ENCODE data around the gene DUS2. TPM values are rescaled to one million over a fixed set of nuclear protein-coding genes. Genes with fewer than 3 reads are reported as not detected.

The DUS2 gene
- total and polyA plus RNA-seq, 9 of the 15 experiments (the other 6 are each of a cell fraction or from before 2014, with no cell fraction given) = 5.8 to 22.5 (median 20.6) TPM

GRCh38 chr16:68070249-68070730 lies 47.2 kb downstream of the DUS2 start:
- TF ChIP-seq CSDE1 (IDR thresholded peaks at IDR 0.05) = no peak
- TF ChIP-seq ELF2 (CRISPR knock-in tag; IDR thresholded peaks at IDR 0.05) = no peak
- no peak for TF ChIP-seq PPARD (CRISPR knock-in tag; IDR thresholded peaks at IDR 0.05)
- TF ChIP-seq ETV6 (IDR thresholded peaks at IDR 0.05; ENCODE audit: borderline replicate concordance in 1 of 2, low read depth in 2 of 2, low read length in 1 of 2) = no peak
- TF ChIP-seq ETV6 (CRISPR knock-in tag; IDR thresholded peaks at IDR 0.05; ENCODE audit: borderline replicate concordance) = no peak
- TF ChIP-seq PHTF2 (CRISPR knock-in tag; IDR thresholded peaks at IDR 0.05) = no peak
- TF ChIP-seq MYBL2 (IDR thresholded peaks at IDR 0.05; ENCODE audit: low read depth) = no peak
- no peak for TF ChIP-seq MYBL2 (CRISPR knock-in tag; IDR thresholded peaks at IDR 0.05; ENCODE audit: borderline replicate concordance)
- no peak for TF ChIP-seq RCOR1 (IDR thresholded peaks at IDR 0.05; ENCODE audit: borderline replicate concordance in 1 of 2, low read depth in 2 of 2, low read length in 2 of 2)
- TF ChIP-seq FOSL1 (tag; conservative IDR thresholded peaks at IDR 0.05) = no peak
- no peak for TF ChIP-seq KDM4B (IDR thresholded peaks at IDR 0.05; ENCODE audit: borderline replicate concordance in 2 of 2, low read depth in 1 of 2)
- TF ChIP-seq ZNF175 (CRISPR knock-in tag; IDR thresholded peaks at IDR 0.05; ENCODE audit: low read depth) = no peak
- no peak for TF ChIP-seq HDAC2 (IDR thresholded peaks at IDR 0.05)
- no peak for TF ChIP-seq ZNF707 (CRISPR knock-in tag; conservative IDR thresholded peaks at IDR 0.05)
- no peak for TF ChIP-seq THRA (IDR thresholded peaks at IDR 0.05)
- TF ChIP-seq NR4A1 (CRISPR knock-in tag; IDR thresholded peaks at IDR 0.05) = no peak
- no peak for TF ChIP-seq NR4A1 (tag; IDR thresholded peaks at IDR 0.05)
- H3K27ac ChIP-seq (ENCODE audit: extremely low read depth, low read depth, low read length) = no peak overlapping the region
- ChIA-PET POLR2A (interaction anchor here (0.7 kb wide), 1 partner anchor 35 kb away, joined by 3 read pairs; no protein-coding TSS in a partner anchor), CTCF (ENCODE audit: low intra/inter-chr PET ratio) (no interaction called here)
- no peak overlapping the region for H3K4me2 ChIP-seq (ENCODE audit: insufficient read depth, low read length)
- no peaks in the 10 kb centered on the region for H3K9me3 ChIP-seq (replicated peaks; ENCODE audit: control insufficient read depth, insufficient read depth, low read depth, low read length)
- peaks cover 9% of the 10 kb centered on the region in 2 experiments for H3K4me1 ChIP-seq (replicated peaks in 1 of 2; ENCODE audit: control insufficient read depth in 2 of 2, insufficient read depth in 2 of 2, low read length in 2 of 2)
- FAIRE-seq (no peak), ATAC-seq (no peak), DNase-seq (ENCODE audit: extremely low read depth in 1 of 4, low spot score in 3 of 4) (no peak)
- no peaks in the 10 kb centered on the region for H4K20me1 ChIP-seq (replicated peaks; ENCODE audit: control insufficient read depth, insufficient read depth, low read length)
- H2AFZ ChIP-seq (ENCODE audit: low read depth, low read length) = no peak overlapping the region
- in situ Hi-C loops (cut with MboI) (loop anchor here (10.0 kb wide), 1 partner anchor 155 kb away; no protein-coding TSS in a partner anchor), intact Hi-C loops (cut with micrococcal nuclease) (no loop called here)
- H3K9me1 ChIP-seq (ENCODE audit: control insufficient read depth, insufficient read depth, low read length) = no peaks in the 10 kb centered on the region
- H3K4me3 ChIP-seq = no peak overlapping the region
- no peak overlapping the region for H3K9ac ChIP-seq (ENCODE audit: insufficient read depth in 1 of 2, low read depth in 2 of 2, low read length in 2 of 2)
- H3K27me3 ChIP-seq (ENCODE audit: control insufficient read depth in 2 of 2, insufficient read depth in 2 of 2, low read length in 2 of 2) = no peaks in the 10 kb centered on the region
- no TSS peak for BruUV-seq (replicated peaks)
- peaks cover 79% of the 10 kb centered on the region; the same call in 2 of the 3 replicates for H3K36me3 ChIP-seq (ENCODE audit: control insufficient read depth, insufficient read depth, low read length)
- no peaks in the 10 kb centered on the region for H3K79me2 ChIP-seq (ENCODE audit: control insufficient read depth, insufficient read depth, low read length)
- WGBS (ENCODE audit: insufficient coverage, low coverage, missing lambda C conversion rate) = 94% methylated on average over 2 of the region's 2 CpGs
